ENCODE data around the gene TICAM2.

TICAM2 gene

DNA sequence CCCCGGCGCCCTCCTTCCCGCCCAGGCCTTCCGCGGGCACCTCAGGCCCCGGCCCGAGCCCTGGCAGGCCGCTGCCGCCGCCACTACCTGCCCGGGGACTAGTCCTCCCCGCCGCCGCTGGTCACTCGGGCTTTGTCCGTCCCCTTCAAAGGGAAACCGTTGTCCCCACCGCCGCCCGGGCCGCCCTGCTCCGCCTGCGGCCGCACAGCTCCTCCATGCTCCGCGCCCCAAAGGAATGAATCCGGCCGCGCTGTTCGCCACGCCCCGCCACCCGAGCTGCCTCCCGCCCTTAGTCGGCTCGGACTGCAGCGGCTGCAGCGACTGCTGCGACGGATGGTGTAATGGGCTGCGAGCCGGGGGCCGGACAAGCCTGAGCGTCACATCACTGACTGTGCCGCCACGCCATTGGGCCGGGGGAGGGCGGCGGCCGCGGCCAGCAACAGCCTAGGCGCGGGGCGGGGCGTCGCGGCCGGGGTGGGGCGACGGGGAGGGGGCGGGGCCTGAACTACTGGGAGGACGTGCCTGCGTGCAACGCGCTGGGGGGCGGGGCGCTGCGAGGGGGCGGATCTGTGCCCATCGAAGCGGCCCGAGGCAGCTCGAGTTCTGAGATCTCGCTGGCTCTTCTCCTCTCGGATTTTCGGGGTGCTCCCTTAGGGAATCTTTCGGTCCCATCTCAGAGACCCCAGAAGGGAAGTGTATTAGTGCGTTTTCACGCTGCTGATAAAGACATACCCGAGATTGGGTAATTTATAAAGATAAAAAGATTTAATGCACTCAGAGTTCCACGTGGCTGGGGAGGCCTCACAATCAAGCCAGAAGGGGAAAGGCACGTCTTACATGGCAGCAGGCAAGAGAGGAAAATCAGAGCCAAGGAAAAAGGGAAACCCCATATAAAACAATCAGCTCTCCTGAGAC lies 57.6 kb downstream of the TICAM2 start, which contains the start of gene FEM1C:
FEM1C (minus strand) TSS at position 340 of the 915 bp plus-strand sequence. CDS start 1,282 bp downstream, outside the sequence.
- TF ChIP-seq YY1 (IDR thresholded peaks at IDR 0.05; ENCODE audit: insufficient read depth, insufficient read length) (no peak), ZNF274 (IDR thresholded peaks at IDR 0.05; ENCODE audit: low read depth, low read length) (no peak), SUZ12 (IDR thresholded peaks at IDR 0.05; ENCODE audit: extremely low read depth, insufficient read depth, insufficient read length) (no peak)
- DNase-seq (ENCODE audit: low read depth, low spot score), result peak; percentile 82
- Histone ChIP-seq H3K9me3 (ENCODE audit: insufficient read depth, low read length) (peaks cover 9% of the 10 kb centered on the region), H3K36me3 (ENCODE audit: insufficient read depth, insufficient read length, low read length) (peaks cover 29% of the 10 kb centered on the region), H3K4me1 (ENCODE audit: insufficient read depth, insufficient read length) (no peaks in the 10 kb centered on the region), H3K27me3 (ENCODE audit: insufficient read depth, insufficient read length) (no peaks in the 10 kb centered on the region), H3K9ac (ENCODE audit: insufficient read length, low read depth) (peak within 1 kb of the TSS; percentile 79), H3K4me3 (ENCODE audit: insufficient read length, low read depth) (peak within 1 kb of the TSS; percentile 65)

GRCh38 chr5:115544043-115544435 lies 58.2 kb downstream of the TICAM2 start:
- no peak for DNase-seq (ENCODE audit: low read depth, low spot score)
- TF ChIP-seq ZNF274 (IDR thresholded peaks at IDR 0.05; ENCODE audit: low read depth, low read length), result no peak
- no peaks in the 10 kb centered on the region for H3K4me1 ChIP-seq (ENCODE audit: insufficient read depth, insufficient read length)
- peaks cover 9% of the 10 kb centered on the region for H3K9me3 ChIP-seq (ENCODE audit: insufficient read depth, low read length)
- H3K4me3 ChIP-seq (ENCODE audit: insufficient read length, low read depth), result peak overlapping the region; percentile 65
- peak overlapping the region; percentile 79 for H3K9ac ChIP-seq (ENCODE audit: insufficient read length, low read depth)
- H3K27me3 ChIP-seq (ENCODE audit: insufficient read depth, insufficient read length), result no peaks in the 10 kb centered on the region
- peaks cover 35% of the 10 kb centered on the region for H3K36me3 ChIP-seq (ENCODE audit: insufficient read depth, insufficient read length, low read length)

- H3K27me3 ChIP-seq (ENCODE audit: insufficient read depth, insufficient read length), result no peaks in the 10 kb centered on the region
- H3K4me1 ChIP-seq (ENCODE audit: insufficient read depth, insufficient read length), result no peaks in the 10 kb centered on the region
- TF ChIP-seq YY1 (IDR thresholded peaks at IDR 0.05; ENCODE audit: insufficient read depth, insufficient read length) (no peak), ZNF274 (IDR thresholded peaks at IDR 0.05; ENCODE audit: low read depth, low read length) (no peak), SUZ12 (IDR thresholded peaks at IDR 0.05; ENCODE audit: extremely low read depth, insufficient read depth, insufficient read length) (no peak)
- H3K9ac ChIP-seq (ENCODE audit: insufficient read length, low read depth), result peak overlapping the region; percentile 79
- peaks cover 9% of the 10 kb centered on the region for H3K9me3 ChIP-seq (ENCODE audit: insufficient read depth, low read length)
- H3K36me3 ChIP-seq (ENCODE audit: insufficient read depth, insufficient read length, low read length), result peaks cover 41% of the 10 kb centered on the region
- DNase-seq (ENCODE audit: low read depth, low spot score), result no peak
- H3K4me3 ChIP-seq (ENCODE audit: insufficient read length, low read depth), result peak overlapping the region; percentile 65
Observed at GRCh38 chr5:115543365-115544042, 58.8 kb downstream of the TICAM2 start.

DNA sequence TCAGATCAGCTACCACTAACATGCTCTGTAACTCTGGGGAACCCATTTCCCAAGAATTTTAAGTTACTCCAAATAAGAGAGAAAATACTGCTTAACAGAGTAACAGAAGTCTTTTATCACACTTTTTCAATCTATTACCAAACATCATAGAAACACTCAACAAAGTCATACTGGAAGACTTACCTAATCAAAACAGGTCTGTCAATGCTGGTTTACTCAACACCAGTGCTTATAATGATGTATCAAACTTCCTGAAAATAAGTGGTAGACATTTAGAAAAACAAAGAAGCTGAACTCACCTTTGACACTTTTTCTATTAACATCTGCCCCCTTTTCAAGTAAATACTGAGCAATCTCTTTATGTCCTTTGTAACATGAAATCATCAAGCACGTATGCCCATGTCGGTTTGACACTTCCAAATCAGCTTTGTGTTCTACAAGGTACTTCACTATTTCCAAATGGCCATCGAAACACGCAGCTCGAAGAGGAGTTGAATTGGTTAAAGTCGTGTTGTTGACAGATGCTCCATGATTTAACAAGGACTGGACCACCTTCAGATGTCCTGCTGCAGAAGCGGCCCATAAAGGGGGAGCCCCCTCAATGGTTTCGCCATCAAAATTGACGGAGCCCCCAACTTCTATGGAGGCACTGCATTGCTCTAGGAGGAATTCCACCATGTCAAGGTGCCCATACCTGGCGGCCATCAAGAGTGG lies 59.5 kb downstream of the TICAM2 start:
- H3K4me1 ChIP-seq (ENCODE audit: insufficient read depth, insufficient read length), result no peaks in the 10 kb centered on the region
- peaks cover 9% of the 10 kb centered on the region for H3K9me3 ChIP-seq (ENCODE audit: insufficient read depth, low read length)
- peak overlapping the region; percentile 79 for H3K9ac ChIP-seq (ENCODE audit: insufficient read length, low read depth)
- peaks cover 48% of the 10 kb centered on the region for H3K36me3 ChIP-seq (ENCODE audit: insufficient read depth, insufficient read length, low read length)
- H3K4me3 ChIP-seq (ENCODE audit: insufficient read length, low read depth), result peak overlapping the region; percentile 65
- no peaks in the 10 kb centered on the region for H3K27me3 ChIP-seq (ENCODE audit: insufficient read depth, insufficient read length)
- no peak for TF ChIP-seq SUZ12 (IDR thresholded peaks at IDR 0.05; ENCODE audit: extremely low read depth, insufficient read depth, insufficient read length)
- DNase-seq (ENCODE audit: low read depth, low spot score), result no peak

DNA sequence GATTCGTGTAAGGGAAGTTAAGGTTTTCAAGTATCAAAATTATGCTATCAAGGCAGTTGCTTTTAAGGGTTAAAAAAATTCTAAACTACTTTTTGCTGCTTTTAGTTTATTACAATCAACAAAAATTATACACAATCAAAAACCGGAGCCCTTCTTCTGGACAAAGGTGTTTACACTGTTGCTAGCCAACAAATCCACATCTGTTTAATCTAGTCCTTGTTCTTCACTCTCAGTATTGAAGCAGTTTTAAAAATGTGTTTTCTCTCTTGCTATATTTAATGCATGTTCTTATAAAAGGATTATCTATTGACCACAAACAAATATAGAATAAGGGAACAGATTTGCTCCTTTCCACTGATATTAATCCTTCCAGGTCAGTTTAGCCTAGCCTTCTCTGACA lies 60.2 kb downstream of the TICAM2 start:
- Histone ChIP-seq H3K9ac (ENCODE audit: insufficient read length, low read depth) (peak overlapping the region; percentile 29), H3K36me3 (ENCODE audit: insufficient read depth, insufficient read length, low read length) (peaks cover 51% of the 10 kb centered on the region), H3K4me3 (ENCODE audit: insufficient read length, low read depth) (peak overlapping the region; percentile 20), H3K9me3 (ENCODE audit: insufficient read depth, low read length) (peaks cover 9% of the 10 kb centered on the region), H3K27me3 (ENCODE audit: insufficient read depth, insufficient read length) (no peaks in the 10 kb centered on the region), H3K4me1 (ENCODE audit: insufficient read depth, insufficient read length) (no peaks in the 10 kb centered on the region)
- TF ChIP-seq SUZ12 (IDR thresholded peaks at IDR 0.05; ENCODE audit: extremely low read depth, insufficient read depth, insufficient read length) (no peak), ZNF274 (IDR thresholded peaks at IDR 0.05; ENCODE audit: low read depth, low read length) (no peak), YY1 (IDR thresholded peaks at IDR 0.05; ENCODE audit: insufficient read depth, insufficient read length) (no peak)
- DNase-seq (ENCODE audit: low read depth, low spot score), result no peak

DNA sequence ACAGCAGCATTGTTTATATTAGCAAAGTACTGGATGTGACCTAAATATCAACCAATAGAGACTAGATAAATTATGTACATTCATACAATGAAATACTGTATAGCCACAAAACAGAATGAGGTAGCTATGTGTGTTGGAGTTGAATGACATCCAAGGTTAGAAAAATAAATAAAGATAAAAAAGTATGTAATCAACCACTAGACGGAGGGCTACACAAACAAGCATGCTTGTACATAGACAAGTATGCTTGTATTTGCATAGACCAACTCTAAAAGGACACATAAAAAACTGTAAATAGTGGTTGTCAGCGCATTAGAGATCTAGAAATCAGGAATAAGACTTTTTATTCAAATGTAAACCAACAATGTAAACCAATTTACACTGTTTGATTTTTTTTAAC lies 60.7 kb downstream of the TICAM2 start:
- peaks cover 55% of the 10 kb centered on the region for H3K36me3 ChIP-seq (ENCODE audit: insufficient read depth, insufficient read length, low read length)
- TF ChIP-seq ZNF274 (IDR thresholded peaks at IDR 0.05; ENCODE audit: low read depth, low read length), result no peak
- H3K4me1 ChIP-seq (ENCODE audit: insufficient read depth, insufficient read length), result no peaks in the 10 kb centered on the region
- DNase-seq (ENCODE audit: low read depth, low spot score), result no peak
- no peak overlapping the region for H3K9ac ChIP-seq (ENCODE audit: insufficient read length, low read depth)
- H3K9me3 ChIP-seq (ENCODE audit: insufficient read depth, low read length), result peaks cover 9% of the 10 kb centered on the region
- H3K27me3 ChIP-seq (ENCODE audit: insufficient read depth, insufficient read length), result no peaks in the 10 kb centered on the region
- H3K4me3 ChIP-seq (ENCODE audit: insufficient read length, low read depth), result peak overlapping the region; percentile 27

DNA sequence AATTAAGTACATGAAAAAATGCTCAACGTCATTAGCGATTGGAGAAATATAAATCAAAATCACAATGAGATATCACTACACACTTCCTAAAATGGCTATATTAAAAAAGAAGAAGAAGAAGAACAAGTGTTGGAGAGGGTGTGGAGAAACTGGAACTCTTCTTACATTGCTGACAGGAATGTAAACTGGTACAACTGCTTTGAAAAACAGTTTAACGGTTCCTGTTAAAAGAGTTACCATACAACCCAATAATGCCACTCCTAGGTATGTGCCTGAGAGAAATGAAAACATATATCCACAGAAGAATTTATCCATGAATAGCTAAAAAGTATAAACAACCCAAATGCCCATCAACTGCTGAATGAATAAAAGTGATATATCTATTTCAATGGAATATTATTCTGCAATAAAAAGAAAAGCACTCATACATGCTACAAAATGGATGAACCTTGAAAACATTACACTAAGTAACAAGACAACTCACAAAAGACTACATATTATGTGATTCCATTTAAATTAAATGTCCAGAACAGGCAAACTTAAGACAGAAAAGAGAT lies 66.7 kb downstream of the TICAM2 start:
- DNase-seq (ENCODE audit: low read depth, low spot score), result no peak
- no peak for TF ChIP-seq SUZ12 (IDR thresholded peaks at IDR 0.05; ENCODE audit: extremely low read depth, insufficient read depth, insufficient read length)
- TF ChIP-seq YY1 (IDR thresholded peaks at IDR 0.05; ENCODE audit: insufficient read depth, insufficient read length), result no peak
- no peak for TF ChIP-seq ZNF274 (IDR thresholded peaks at IDR 0.05; ENCODE audit: low read depth, low read length)
- Histone ChIP-seq H3K9me3 (ENCODE audit: insufficient read depth, low read length) (no peaks in the 10 kb centered on the region), H3K36me3 (ENCODE audit: insufficient read depth, insufficient read length, low read length) (peaks cover 64% of the 10 kb centered on the region), H3K27me3 (ENCODE audit: insufficient read depth, insufficient read length) (no peaks in the 10 kb centered on the region), H3K9ac (ENCODE audit: insufficient read length, low read depth) (no peak overlapping the region), H3K4me3 (ENCODE audit: insufficient read length, low read depth) (no peak overlapping the region), H3K4me1 (ENCODE audit: insufficient read depth, insufficient read length) (no peaks in the 10 kb centered on the region)

Measured in NT2/D1 (cell line).